HEK293 (cell line): ENCODE data around the gene RFNG.

ENCODE experiments used
- CTCF ChIA-PET: fragments of 350-600 bp; formaldehyde crosslinking; extraction: SDS; loops from one replicate; lab custom pipeline; 2021; ENCODE audit warnings: antibody characterized with exemption; lab: Yijun Ruan, JAX
- POLR2A ChIA-PET: fragments of 300-600 bp; formaldehyde crosslinking; extraction: SDS; loops from one replicate; lab custom pipeline; 2020; ENCODE audit warnings: antibody characterized with exemption, inconsistent platforms; lab: Yijun Ruan, JAX
- H3K27ac ChIP-seq: fragments of 200-500 bp; sonication (Bioruptor generic); 2 replicates; pipeline ENCODE4 v1.5.1; 2014; ENCODE audit warnings: low read depth, low read length, control low read depth, inconsistent platforms; ENCODE audit errors: extremely low read depth
- H3K36me3 ChIP-seq, 2 experiments: fragments of 200-500 bp in 1 of 2; sonication (Bioruptor generic) in 1 of 2; 1 replicate in 1 of 2; 2 replicates in 1 of 2; pipeline ENCODE4 v1.5.1; 2014 to 2017; ENCODE audit warnings: inconsistent platforms in 2 of 2, low read length in 2 of 2; ENCODE audit not compliant: control insufficient read depth in 2 of 2, insufficient read depth in 1 of 2
- H3K4me1 ChIP-seq: fragments of 200-500 bp; sonication (Bioruptor generic); 2 replicates; pipeline ENCODE4 v1.5.1; 2014; ENCODE audit warnings: mild to moderate bottlenecking, low read length, inconsistent platforms; ENCODE audit not compliant: control insufficient read depth, insufficient read depth
- H3K4me3 ChIP-seq: 2 replicates; pipeline ENCODE4 v1.5.1; 2011; ENCODE audit warnings: low read depth, mild to moderate bottlenecking, control low read depth, low read length, moderate library complexity
- H3K9me3 ChIP-seq: fragments of 200-500 bp; sonication (Bioruptor generic); 2 replicates; pipeline ENCODE4 v1.5.1; 2014; ENCODE audit warnings: low read depth, low read length, inconsistent platforms; ENCODE audit not compliant: control insufficient read depth, insufficient read depth
- CTCF ChIP-seq: fragments of 450-650 bp; formaldehyde crosslinking; IDR thresholded peaks from 2 replicates; pipeline ENCODE4 v1.5.1; 2016; ENCODE audit warnings: missing biosample characterization, missing genetic modification characterization
- ELK4 ChIP-seq: IDR thresholded peaks from 2 replicates; pipeline ENCODE4 v1.6.1; 2011; ENCODE audit warnings: mild to moderate bottlenecking, low read depth, low read length, borderline replicate concordance
- HOXA7 ChIP-seq: sonication (generic); formaldehyde crosslinking; IDR thresholded peaks from 2 replicates; pipeline ENCODE4 v1.8.1; 2022; ENCODE audit warnings: missing genetic modification reagents, borderline replicate concordance
- HOXC10 ChIP-seq: sonication (generic); formaldehyde crosslinking; IDR thresholded peaks from 2 replicates; pipeline ENCODE4 v1.8.1; 2023; ENCODE audit warnings: mild to moderate bottlenecking, missing genetic modification reagents
- HOXD13 ChIP-seq: sonication (generic); formaldehyde crosslinking; IDR thresholded peaks from 2 replicates; pipeline ENCODE4 v1.8.0; 2022; ENCODE audit warnings: missing genetic modification reagents, borderline replicate concordance
- OSR2 ChIP-seq: fragments of 450-650 bp; formaldehyde crosslinking; IDR thresholded peaks from 2 replicates; pipeline ENCODE4 v1.5.1; 2016; ENCODE audit warnings: missing biosample characterization, missing genetic modification characterization
- YY1 ChIP-seq: fragments of 450-650 bp; formaldehyde crosslinking; IDR thresholded peaks from 2 replicates; pipeline ENCODE4 v1.5.1; 2018; ENCODE audit warnings: missing biosample characterization, missing genetic modification characterization
- ZBTB6 ChIP-seq: fragments of 450-650 bp; formaldehyde crosslinking; IDR thresholded peaks from 2 replicates; pipeline ENCODE4 v1.5.1; 2017; ENCODE audit warnings: missing biosample characterization, missing genetic modification characterization
- ZFP69B ChIP-seq: fragments of 450-650 bp; formaldehyde crosslinking; IDR thresholded peaks from 2 replicates; pipeline ENCODE4 v1.5.1; 2016; ENCODE audit warnings: missing biosample characterization, missing genetic modification characterization
- ZNF132 ChIP-seq: fragments of 450-650 bp; formaldehyde crosslinking; IDR thresholded peaks from 2 replicates; pipeline ENCODE4 v1.5.1; 2017; ENCODE audit warnings: missing biosample characterization, missing genetic modification characterization, borderline replicate concordance
- ZNF146 ChIP-seq: fragments of 450-650 bp; formaldehyde crosslinking; IDR thresholded peaks from 2 replicates; pipeline ENCODE4 v1.5.1; 2016; ENCODE audit warnings: missing biosample characterization, missing genetic modification characterization
- ZNF155 ChIP-seq: fragments of 450-650 bp; formaldehyde crosslinking; IDR thresholded peaks from 2 replicates; pipeline ENCODE4 v1.5.1; 2016; ENCODE audit warnings: missing biosample characterization, missing genetic modification characterization
- ZNF2 ChIP-seq: fragments of 450-650 bp; formaldehyde crosslinking; IDR thresholded peaks from 2 replicates; pipeline ENCODE4 v1.5.1; 2016; ENCODE audit warnings: missing biosample characterization, missing genetic modification characterization
- ZNF211 ChIP-seq: fragments of 450-650 bp; formaldehyde crosslinking; IDR thresholded peaks from 2 replicates; pipeline ENCODE4 v1.5.1; 2016; ENCODE audit warnings: low read depth, missing biosample characterization, missing genetic modification characterization
- ZNF292 ChIP-seq: fragments of 450-650 bp; formaldehyde crosslinking; IDR thresholded peaks from 2 replicates; pipeline ENCODE4 v1.5.1; 2016; ENCODE audit warnings: low read depth, missing biosample characterization, missing genetic modification characterization, borderline replicate concordance
- ZNF639 ChIP-seq: fragments of 450-650 bp; formaldehyde crosslinking; IDR thresholded peaks from 2 replicates; pipeline ENCODE4 v1.5.1; 2016; ENCODE audit warnings: missing biosample characterization, missing genetic modification characterization
- ZSCAN16 ChIP-seq: fragments of 450-650 bp; formaldehyde crosslinking; IDR thresholded peaks from 2 replicates; pipeline ENCODE4 v1.5.1; 2016; ENCODE audit warnings: missing biosample characterization, missing genetic modification characterization
- TF ChIP-seq, protein P1 (sequence below): fragments of 450-650 bp; formaldehyde crosslinking; IDR thresholded peaks from 2 replicates; pipeline ENCODE4 v1.5.1; 2016; ENCODE audit warnings: missing biosample characterization, missing genetic modification characterization

The RFNG gene

GRCh38 chr17:82028966-82029365 is 22.6 kb downstream of the RFNG start (continued):
- TF ChIP-seq CTCF (tag by site-specific recombination) = no peak
- TF ChIP-seq, protein P1, sequence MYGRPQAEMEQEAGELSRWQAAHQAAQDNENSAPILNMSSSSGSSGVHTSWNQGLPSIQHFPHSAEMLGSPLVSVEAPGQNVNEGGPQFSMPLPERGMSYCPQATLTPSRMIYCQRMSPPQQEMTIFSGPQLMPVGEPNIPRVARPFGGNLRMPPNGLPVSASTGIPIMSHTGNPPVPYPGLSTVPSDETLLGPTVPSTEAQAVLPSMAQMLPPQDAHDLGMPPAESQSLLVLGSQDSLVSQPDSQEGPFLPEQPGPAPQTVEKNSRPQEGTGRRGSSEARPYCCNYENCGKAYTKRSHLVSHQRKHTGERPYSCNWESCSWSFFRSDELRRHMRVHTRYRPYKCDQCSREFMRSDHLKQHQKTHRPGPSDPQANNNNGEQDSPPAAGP (tag by site-specific recombination) = no peak
- no peak for TF ChIP-seq HOXC10
- no peak for TF ChIP-seq YY1 (tag by site-specific recombination)
- no peak for TF ChIP-seq ZNF211 (tag by site-specific recombination)
- TF ChIP-seq ZBTB6 (tag by site-specific recombination) = no peak

- Histone ChIP-seq H3K9me3 (no peaks in the 10 kb centered on the region), H3K4me1 (peaks cover 11% of the 10 kb centered on the region), H3K36me3 (peaks cover 0 to 64% of the 10 kb centered on the region in 2 experiments; a peak in 2 of 3 replicates), H3K27ac (no peak overlapping the region), H3K4me3 (no peak overlapping the region)
- ChIA-PET CTCF (interaction anchor here (0.7 to 3.3 kb wide), 8 partner anchors 8 to 161 kb away, joined by 3 to 35 read pairs (median 4); partner anchors contain the start of genes DCXR and PYCR1), POLR2A (interaction anchor here (0.7 to 2.3 kb wide), 6 partner anchors 9 to 318 kb away, joined by 3 to 13 read pairs (median 4); partner anchors contain the start of gene DCXR)
- TF ChIP-seq ZNF292 (tag by site-specific recombination) = no peak
- no peak for TF ChIP-seq ZNF2
- no peak for TF ChIP-seq ZNF146 (tag by site-specific recombination)
- no peak for TF ChIP-seq ZNF132
- TF ChIP-seq ELK4 = no peak
- TF ChIP-seq HOXD13 (CRISPR knock-in tag) = no peak
- no peak for TF ChIP-seq ZNF155
- TF ChIP-seq ZNF639 = no peak
- no peak for TF ChIP-seq ZSCAN16 (tag by site-specific recombination)
- no peak for TF ChIP-seq HOXA7 (CRISPR knock-in tag)
- no peak for TF ChIP-seq ZFP69B (tag by site-specific recombination)
- TF ChIP-seq OSR2 = no peak
Observed at GRCh38 chr17:82028246-82028645, 23.4 kb downstream of the RFNG start.
